ENCODE results near the gene LTA.

LTA gene, protein sequence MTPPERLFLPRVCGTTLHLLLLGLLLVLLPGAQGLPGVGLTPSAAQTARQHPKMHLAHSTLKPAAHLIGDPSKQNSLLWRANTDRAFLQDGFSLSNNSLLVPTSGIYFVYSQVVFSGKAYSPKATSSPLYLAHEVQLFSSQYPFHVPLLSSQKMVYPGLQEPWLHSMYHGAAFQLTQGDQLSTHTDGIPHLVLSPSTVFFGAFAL

DNA sequence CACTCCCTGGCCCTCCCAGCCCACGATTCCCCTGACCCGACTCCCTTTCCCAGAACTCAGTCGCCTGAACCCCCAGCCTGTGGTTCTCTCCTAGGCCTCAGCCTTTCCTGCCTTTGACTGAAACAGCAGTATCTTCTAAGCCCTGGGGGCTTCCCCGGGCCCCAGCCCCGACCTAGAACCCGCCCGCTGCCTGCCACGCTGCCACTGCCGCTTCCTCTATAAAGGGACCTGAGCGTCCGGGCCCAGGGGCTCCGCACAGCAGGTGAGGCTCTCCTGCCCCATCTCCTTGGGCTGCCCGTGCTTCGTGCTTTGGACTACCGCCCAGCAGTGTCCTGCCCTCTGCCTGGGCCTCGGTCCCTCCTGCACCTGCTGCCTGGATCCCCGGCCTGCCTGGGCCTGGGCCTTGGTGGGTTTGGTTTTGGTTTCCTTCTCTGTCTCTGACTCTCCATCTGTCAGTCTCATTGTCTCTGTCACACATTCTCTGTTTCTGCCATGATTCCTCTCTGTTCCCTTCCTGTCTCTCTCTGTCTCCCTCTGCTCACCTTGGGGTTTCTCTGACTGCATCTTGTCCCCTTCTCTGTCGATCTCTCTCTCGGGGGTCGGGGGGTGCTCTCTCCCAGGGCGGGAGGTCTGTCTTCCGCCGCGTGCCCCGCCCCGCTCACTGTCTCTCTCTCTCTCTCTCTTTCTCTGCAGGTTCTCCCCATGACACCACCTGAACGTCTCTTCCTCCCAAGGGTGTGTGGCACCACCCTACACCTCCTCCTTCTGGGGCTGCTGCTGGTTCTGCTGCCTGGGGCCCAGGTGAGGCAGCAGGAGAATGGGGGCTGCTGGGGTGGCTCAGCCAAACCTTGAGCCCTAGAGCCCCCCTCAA is at the start of gene LTA:
LTA (plus strand) TSS at position 249 of the 871 bp plus-strand sequence; CDS start at position 703, 454 bp downstream.
- DNase-seq (ENCODE audit: low read depth) = peak; percentile 66

DNA sequence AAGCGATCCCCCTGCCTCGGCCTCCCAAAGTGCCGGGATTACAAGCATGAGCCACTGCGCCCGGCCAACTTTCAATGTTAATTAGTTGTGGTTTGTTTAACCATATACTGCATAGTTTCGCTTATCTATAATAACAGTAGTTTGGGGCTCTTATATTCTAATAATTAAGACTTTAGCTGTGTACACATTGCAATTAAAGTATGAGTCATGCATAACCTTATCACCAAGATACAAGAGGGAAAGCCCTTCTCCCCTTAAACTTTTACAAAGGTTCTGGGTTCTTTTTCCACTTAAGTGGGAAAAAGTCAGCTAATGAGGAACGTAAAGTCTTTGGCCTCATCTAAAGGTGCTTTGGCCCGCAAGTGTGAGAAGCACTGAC is 46.5 kb upstream of the LTA start:
- no peak for DNase-seq (ENCODE audit: low read depth)

DNA sequence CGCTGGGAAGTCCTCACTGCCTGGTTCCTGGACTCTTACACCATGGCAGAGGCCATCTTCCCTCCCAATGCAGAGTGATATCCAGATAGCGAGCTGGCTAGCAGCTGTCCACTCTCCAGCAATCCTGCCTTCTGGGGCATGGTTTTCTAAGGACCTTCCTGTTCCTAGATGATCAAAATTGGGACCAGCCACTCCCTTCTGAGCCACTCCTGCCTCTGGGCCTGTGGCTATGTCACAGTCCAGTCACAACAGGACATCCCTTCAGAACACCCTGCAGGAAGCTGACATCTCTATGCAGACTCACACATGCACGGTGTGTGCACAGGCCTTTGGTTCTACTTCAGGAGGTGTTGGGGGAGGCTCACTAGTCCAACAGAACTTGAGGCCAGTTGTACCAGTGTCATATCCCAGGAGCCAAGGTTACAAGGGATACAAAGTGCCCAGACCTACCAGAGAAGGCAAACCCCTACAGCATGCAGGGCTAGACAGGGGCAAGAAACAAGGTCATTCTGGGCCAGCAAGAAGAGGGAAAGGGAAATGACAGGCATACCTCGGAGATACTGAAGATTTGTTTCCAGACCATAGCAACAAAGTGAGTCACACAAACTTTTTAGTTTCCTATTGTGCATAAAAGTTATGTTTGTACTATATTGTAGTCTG is 46.0 kb upstream of the LTA start:
- no peak for DNase-seq (ENCODE audit: low read depth)

DNA sequence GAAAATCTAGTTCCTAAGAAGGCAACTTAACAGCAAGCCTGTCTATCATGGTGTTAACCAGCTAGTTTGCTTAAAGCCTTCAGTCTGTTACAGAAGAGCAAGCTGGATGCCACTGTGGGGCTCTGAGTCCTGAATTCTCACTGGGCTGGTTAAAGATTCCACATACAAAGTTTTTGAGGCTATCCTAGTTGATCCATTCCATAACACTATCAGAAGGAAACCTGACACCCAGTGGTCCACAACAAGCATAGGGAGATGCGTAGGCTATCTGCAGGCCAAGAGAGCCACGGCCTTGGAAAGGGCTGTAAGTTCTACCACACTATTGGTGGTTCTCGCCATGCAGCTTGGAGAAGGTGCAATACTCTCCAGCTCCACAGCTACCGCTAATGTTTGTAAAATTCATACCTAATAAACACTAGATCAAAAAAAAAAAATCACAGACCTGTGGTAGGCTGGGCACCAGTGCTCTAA is 43.7 kb upstream of the LTA start:
- DNase-seq (ENCODE audit: low read depth) = no peak

DNA sequence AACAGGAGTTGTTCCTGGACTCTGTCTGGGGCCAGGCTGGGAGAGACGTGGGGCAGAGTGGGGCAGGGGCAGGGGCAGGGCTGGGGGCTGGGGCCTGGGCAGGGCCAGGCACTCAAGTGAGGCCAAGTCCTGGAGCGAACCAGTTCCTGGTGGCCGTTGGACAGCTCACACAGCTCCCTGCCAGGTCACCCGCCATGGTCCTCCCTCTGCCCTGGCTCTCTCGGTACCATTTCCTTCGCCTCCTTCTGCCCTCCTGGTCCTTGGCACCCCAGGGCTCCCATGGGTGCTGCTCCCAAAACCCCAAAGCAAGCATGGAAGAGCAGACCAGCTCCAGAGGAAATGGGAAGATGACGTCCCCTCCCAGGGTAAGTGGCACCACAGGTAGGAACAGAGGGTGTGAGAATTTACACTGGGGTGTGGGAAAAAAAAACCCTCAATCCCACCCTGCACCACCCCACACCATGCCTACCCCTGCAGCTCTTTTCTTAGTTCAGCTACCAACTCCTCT is 43.2 kb upstream of the LTA start, which contains the start of gene MCCD1:
MCCD1 (plus strand) TSS at position 142 of the 508 bp plus-strand sequence; CDS start at position 195, 53 bp downstream.
- no peak for DNase-seq (ENCODE audit: low read depth)

DNA sequence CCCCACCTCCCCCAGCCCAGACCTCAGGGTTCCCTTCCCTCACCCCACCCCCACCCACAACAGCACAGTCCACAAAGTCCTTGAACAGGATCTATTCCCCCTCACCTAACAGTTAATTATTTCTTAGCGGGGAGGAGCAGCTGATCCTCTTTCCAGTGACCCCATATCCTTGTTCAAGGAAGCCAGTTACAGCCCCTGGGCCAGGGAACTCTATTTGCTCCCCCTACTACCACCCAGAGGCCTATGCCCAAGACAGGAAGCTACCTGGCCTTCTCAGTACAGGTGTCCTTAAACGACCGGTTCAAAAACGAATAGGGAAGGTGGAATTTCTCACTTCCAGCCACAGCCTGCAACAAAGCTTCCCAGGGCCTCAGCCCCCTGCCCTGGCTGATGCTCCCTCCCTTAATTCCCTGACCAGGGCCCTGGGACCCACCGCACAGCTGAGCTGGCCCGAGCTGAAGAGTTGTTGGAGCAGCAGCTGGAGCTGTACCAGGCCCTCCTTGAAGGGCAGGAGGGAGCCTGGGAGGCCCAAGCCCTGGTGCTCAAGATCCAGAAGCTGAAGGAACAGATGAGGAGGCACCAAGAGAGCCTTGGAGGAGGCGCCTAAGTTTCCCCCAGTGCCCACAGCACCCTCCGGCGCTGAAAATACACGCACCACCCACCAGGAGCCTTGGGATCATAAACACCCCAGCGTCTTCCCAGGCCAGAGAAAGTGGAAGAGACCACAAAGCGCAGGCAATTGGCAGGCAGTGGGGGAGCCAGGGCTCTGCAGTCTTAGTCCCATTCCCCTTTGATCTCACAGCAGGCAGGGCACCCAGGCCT is 42.5 kb upstream of the LTA start:
- DNase-seq (ENCODE audit: low read depth) = no peak

DNA sequence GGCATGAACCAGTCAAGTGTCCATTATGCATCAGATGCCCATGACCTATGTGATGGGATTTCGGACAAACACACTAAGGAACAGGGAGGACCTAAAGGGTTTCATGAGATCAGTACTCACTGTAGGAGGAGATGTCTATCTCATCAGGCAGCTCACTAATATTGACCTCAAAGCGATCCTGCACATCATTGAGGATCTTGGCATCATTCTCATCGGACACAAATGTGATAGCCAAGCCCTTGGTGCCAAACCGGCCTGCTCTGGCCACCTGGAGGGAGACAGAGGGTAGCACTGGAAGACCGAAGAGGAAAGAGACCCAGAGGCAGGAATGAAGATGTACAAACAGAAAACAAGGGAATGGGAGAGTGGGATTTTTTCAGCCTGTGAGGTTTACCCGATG is 41.4 kb upstream of the LTA start:
- DNase-seq (ENCODE audit: low read depth) = no peak

DNA sequence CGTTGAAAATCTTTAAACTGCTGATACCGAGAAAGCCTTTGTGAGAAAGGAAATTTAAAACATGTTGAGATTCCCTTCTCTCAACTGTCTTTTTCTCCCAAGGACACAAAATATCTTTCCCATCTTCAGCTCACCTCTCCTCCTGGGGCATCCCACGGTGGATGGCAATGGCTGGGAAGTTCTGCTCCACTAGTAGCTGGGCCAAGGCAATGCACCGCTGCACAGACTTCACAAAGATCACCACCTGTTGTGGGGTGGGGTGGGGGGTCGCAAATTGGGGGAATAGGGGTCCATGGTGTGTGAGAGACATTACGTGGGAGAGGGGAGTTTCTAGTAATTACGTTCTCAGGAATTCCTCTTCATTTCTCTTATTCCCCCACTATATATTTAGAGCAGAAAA is 40.9 kb upstream of the LTA start:
- no peak for DNase-seq (ENCODE audit: low read depth)

DNA sequence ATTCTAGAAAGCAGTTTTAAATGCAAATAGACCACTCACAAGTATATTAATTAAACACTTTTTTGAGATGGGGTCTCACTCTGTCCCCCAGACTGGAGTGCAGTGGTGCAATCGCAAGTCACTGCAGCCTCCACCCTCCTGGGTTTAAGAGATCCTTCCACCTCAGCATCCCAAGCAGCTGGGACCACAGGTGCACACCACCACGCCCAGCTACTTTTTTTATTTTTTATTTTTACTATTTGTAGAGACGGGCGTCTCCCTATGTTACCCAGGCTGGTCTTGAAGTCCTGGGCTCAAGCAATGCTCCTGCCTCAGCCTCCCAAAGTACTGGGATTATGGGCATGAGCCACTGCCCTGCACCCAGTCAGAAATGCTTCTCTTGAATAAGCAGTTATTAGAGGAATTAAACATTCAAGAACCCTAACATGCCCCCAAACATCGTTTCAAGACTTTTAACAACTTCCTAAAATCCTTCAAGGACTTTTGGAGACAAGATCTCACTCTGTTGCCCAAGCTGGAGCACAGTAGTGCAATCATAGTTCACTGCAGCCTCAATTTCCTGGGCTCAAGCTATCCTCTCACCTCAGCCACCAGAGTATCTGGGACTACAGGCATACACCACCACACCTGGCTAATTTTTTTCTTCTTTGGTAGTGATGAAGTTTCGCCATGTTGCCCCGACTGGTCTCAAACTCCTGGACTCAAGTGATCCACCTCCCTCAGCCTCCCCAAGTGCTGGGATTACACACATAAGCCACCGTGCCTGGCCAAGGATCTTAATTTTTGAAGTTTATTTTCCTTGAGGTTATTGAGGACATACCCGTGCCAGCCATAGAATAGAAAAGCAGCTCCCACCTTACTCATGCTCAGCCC is 40.1 kb upstream of the LTA start:
- no peak for DNase-seq (ENCODE audit: low read depth)

DNA sequence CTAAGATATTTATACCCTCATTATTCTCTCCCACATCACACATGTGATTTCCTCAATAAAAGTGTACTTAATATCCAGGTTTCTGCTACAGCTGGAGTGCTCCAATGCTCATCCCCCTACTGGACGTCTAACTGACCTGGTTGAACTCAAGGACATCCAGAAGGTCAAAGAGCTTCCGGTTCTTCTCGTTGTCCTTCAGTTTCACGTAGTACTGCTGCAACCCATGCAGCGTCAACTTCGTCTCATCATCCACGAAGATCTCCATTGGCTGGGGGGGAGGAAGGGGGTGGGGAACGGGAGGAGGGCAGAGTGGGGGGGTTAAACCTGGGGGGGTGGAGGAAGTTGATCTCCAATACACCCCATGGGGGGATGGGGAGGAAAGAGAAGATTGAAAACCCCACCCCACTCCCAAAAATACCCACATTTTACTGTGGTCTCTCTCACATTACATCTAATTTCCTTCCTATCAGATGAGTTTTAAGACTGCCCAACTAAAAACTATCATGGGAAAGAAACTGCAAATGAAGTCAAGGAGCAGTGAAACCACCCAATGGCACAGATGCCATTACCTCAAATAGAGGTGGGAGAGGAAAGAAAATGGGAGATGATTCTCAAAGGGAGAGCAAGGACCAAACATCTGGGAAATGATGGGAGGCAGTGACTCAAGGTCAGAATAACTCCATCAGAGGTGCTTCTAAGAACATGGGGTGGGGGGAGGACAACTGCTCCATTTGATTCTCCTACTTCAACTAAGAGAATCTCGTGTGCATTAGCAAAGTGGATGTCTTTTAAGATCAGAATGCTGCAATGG is 39.2 kb upstream of the LTA start:
- no peak for DNase-seq (ENCODE audit: low read depth)

DNA sequence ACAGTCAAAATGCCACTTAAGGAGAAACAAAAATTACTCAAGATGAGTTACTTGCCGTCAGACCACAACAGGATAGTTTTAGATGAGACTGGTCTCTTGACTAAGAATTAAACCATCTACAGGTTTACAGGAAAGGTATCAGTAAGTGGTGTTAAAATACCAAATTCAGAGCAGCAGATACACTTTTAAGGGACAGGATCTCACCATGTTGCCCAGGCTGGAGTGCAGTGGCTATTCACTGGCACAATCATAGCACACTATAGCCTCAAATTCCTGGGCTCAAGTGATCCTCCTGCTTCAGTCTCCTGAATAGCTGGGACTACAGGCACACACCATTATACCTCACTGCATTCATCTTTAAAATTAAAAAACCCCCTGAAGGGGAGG is 38.6 kb upstream of the LTA start:
- no peak for DNase-seq (ENCODE audit: low read depth)

DNA sequence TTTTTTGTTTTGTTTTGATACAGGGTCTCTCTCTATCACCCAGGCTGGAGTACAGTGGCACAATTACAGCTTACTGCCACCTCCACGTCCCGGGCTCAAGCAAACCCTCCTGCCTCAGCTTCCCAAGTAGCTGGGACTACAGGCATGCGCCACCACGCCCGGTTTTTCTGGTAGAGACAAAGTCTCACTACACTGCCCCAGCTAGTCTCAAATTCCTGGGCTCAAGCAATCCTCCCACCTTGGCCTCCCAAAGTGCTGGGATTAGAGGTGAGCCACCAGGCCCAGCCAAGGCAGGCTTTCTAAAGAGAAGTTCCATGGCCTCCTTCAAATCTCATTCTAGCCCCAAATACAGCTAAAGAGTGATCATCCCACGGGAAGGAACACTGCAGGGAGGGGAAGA is 38.1 kb upstream of the LTA start:
- DNase-seq (ENCODE audit: low read depth) = no peak

DNA sequence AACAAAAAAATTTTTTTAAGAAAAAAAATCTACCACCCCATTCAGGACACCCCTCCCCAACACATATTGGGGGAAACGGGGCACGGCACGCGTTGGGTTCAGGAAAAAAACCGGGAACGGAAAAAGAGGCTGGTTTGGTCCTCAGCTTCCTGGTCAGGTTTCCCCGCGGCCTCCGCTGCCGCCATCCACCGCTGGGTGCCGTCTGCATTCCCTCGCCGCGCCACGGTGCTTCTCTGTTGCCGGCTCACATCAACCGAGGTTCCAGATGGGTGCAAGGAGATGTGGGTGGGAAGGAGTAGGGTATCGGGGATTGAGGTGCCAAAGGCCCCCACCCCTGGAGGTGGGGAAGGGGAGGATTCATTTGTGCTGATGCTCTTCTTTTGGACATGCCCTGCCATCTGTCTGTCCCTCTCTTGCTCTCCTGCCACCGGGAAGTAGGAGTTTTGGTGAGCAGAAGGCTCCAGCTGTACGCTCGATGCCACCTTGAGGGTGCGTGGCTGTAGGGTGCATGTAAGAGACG is 37.5 kb upstream of the LTA start:
- DNase-seq (ENCODE audit: low read depth) = no peak

DNA sequence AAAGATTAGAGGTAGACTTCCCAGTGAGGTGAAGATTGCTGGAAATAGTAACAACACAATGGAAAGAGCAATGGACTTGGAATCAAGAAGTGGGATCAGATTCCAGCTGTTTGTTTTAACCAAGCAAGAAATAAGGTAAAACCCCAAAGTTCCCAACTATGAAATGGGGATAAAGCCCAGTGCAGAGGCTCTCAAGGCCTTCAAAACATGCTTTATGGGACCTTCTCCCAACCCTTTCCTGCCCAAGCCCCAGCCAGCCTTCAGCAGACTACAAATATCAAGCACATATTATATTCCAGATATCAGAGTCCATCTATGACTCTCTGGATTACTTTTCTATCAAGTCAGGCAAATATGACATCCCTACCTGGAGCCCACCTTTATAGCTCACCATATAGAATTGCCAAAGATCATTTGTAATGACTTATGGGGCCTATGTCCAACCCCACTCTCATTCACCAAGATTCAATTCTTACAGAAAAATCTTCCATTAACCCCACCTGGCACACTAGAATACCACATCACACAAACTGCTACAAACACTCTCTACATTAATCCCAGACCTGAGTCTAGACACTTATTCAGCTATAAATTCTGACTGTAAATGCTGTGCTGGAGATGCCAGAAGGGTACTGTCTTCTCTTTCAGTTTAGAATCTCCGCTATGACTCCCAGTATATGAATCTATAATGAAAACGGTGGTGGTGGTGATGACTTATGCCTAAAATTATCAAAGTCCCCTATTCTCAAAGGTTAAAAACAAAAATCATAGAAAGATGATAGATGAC is 36.4 kb upstream of the LTA start:
- no peak for DNase-seq (ENCODE audit: low read depth)

DNA sequence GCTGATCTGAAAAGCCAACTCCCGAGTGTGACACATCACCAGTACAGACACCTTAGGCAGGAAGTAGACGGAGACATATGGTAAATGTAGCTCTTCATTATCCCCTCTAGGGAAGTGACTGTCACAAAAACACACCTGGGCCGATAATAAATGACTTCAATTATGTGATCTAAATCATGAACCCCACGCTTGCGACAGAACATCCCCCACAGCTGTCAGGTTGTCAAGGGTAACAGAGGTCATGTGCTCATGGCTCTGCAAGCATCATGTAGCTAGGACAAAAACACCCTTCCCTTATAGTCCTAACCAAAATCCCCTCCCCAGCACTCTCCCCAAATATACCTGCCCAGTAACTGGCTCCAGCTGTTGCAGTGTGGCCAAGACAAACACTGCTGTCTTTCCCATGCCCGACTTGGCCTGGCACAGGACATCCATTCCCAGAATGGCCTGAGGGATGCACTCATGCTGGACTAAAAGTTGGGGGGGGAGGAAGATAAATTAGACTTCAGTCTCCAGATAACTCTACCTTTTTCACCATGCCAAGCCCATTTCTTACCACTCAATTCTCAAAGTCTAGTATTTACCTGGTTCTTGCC is 33.2 kb upstream of the LTA start:
- DNase-seq (ENCODE audit: low read depth) = no peak

DNA sequence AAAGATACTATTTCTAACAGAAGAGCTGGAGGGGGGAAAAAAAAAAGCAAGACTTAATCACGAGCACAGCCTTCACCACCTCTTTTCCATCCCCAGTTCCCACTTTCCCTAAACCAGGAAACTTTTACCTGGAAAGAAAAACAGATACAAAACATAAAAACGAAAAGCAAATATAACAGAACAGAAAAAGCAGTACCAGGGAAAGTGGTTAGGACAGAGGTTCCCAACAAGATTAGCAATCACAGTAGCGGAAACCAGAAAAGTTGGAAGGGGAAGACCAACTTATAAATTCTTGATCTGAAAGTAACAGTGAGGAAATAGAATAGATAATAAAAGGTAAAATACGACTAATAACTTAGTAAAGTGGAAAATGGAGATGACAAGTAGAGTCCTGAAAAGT is 31.4 kb upstream of the LTA start:
- DNase-seq (ENCODE audit: low read depth) = no peak

DNA sequence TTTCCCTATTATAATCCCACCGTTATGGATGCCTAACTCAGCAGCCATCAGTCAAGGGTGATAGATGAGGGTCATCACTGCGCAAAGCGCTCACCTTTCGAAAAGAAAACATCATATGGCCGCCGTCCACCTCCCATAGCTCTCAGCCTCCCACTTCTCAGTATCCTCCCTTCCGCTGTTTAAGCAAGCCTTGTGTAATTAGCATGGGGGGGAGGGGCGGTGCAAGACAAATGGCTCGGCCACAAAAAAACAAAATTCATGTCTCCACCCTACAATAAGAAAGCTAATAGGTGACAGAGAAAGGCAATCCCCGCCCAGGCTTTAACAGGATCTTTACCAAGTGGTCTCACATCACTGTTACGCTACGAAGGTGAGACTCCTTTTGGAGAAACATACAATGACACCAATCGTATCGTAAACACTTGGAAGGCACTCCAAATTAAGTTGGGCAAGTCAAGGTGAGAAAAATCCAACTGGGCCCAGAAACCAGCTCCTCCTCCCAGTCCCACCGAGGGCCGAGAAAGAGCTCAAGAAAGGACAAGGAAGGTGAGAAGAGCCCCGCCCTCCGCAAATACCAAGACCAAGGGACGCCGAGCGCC is 30.9 kb upstream of the LTA start:
- DNase-seq (ENCODE audit: low read depth) = peak; percentile 53
